ENCODE results near the gene TRAF3.

GRCh38 chr14:102951799-102952198, 174.6 kb downstream of the TRAF3 start:
- TF ChIP-seq CTCF (IDR thresholded peaks at IDR 0.05; ENCODE audit: insufficient read depth, low read depth, low read length): no peak
- no peak for TF ChIP-seq EZH2 (IDR thresholded peaks at IDR 0.05; ENCODE audit: insufficient read depth, low read length)

All from astrocyte (in vitro differentiated cells and primary cell).